HCT116 (cell line): ENCODE measurements around the gene ZNF524. TPM values are rescaled to one million over a fixed set of nuclear protein-coding genes. Genes with fewer than 3 reads are reported as not detected.

ENCODE experiments used
- ATAC-seq: fragments of 200-7000 bp; cut with Tn5 transposase; 2 replicates; pipeline ENCODE4 v1.9.1; 2020; ENCODE audit warnings: mild to moderate bottlenecking, moderate library complexity
- BruUV-seq: library from RNA; stranded (reverse); fragments of 400-500 nt; replicated peaks from 2 replicates; lab custom pipeline; 2021; lab: Mats Ljungman, UMichigan
- CTCF ChIA-PET: fragments of 300-600 bp; sonication (Branson Sonifier 250); formaldehyde crosslinking; loops from one replicate; lab custom pipeline; 2021; ENCODE audit warnings: antibody characterized with exemption; lab: Charles Lee
- POLR2A ChIA-PET: fragments of 300-600, 350-600 bp; sonication (Branson Sonifier 250); formaldehyde crosslinking; loops from one replicate; lab custom pipeline; 2021; ENCODE audit warnings: antibody characterized with exemption; lab: Charles Lee
- RAD21 ChIA-PET, 2 experiments: fragments of 300-600 bp; sonication (Branson Sonifier 250); formaldehyde crosslinking; loops; one replicate each; lab custom pipeline; 2023; ENCODE audit warnings: low total read pairs in 2 of 2; ENCODE audit not compliant: uncharacterized antibody in 2 of 2, unreplicated experiment in 2 of 2, low non-redundant PET in 1 of 2; lab: Charles Lee
- DNase-seq: peaks from one replicate; pipeline ENCODE4 v3.0.0-alpha.2; 2010; ENCODE audit warnings: low read depth, low spot score
- H2AFZ ChIP-seq: fragments of 200-600 bp; shearing (Covaris generic), sonication (generic); 2 replicates; pipeline ENCODE4 v1.6.1; 2017; ENCODE audit warnings: low read depth, mixed run types, mixed read lengths, antibody characterized with exemption, low read length; ENCODE audit not compliant: poor library complexity, severe bottlenecking
- H3K27ac ChIP-seq: 2 replicates; pipeline ENCODE4 v1.5.1; 2012; ENCODE audit warnings: low read depth, low read length
- H3K27me3 ChIP-seq: fragments of 200-600 bp; sonication (generic); 2 replicates; pipeline ENCODE4 v1.6.1; 2016; ENCODE audit warnings: mixed run types, low read length, mixed read lengths; ENCODE audit not compliant: insufficient read depth
- H3K36me3 ChIP-seq, 2 experiments: fragments of 200-500 bp in 1 of 2; fragments of 200-600 bp in 1 of 2; sonication (Bioruptor generic) in 1 of 2; sonication (generic) in 1 of 2; 2 replicates each; pipeline versions ENCODE4 v1.5.1 to v1.6.1; 2014 to 2016; ENCODE audit warnings: low read length in 2 of 2, inconsistent platforms in 1 of 2, mixed read lengths in 1 of 2, mixed run types in 1 of 2; ENCODE audit not compliant: insufficient read depth in 2 of 2, control insufficient read depth in 1 of 2
- H3K4me1 ChIP-seq, 2 experiments: fragments of 200-600 bp in 1 of 2; sonication (generic) in 1 of 2; 2 replicates each; pipeline versions ENCODE4 v1.5.1 to v1.6.1; 2012 to 2017; ENCODE audit warnings: low read length in 2 of 2, inconsistent platforms in 1 of 2, mild to moderate bottlenecking in 1 of 2, mixed read lengths in 1 of 2, mixed run types in 1 of 2, moderate library complexity in 1 of 2; ENCODE audit not compliant: insufficient read depth in 2 of 2, control insufficient read depth in 1 of 2
- H3K4me2 ChIP-seq: fragments of 200-600 bp; sonication (generic); 2 replicates; pipeline ENCODE4 v1.6.1; 2017; ENCODE audit warnings: mixed run types, low read length, mixed read lengths
- H3K4me3 ChIP-seq, 2 experiments: fragments of 200-600 bp in 1 of 2; sonication (generic) in 1 of 2; replicated peaks in 1 of 2; 2 replicates each; pipeline ENCODE4 v1.5.1; 2011 to 2016; ENCODE audit warnings: low read length in 2 of 2, control low read depth in 1 of 2, low read depth in 1 of 2, mild to moderate bottlenecking in 1 of 2, mixed read lengths in 1 of 2, mixed run types in 1 of 2
- H3K79me2 ChIP-seq: fragments of 200-600 bp; sonication (generic); 2 replicates; pipeline ENCODE4 v1.6.1; 2017; ENCODE audit warnings: mild to moderate bottlenecking, mixed run types, low read length, moderate library complexity, mixed read lengths; ENCODE audit not compliant: insufficient read depth
- H3K9ac ChIP-seq: fragments of 200-600 bp; sonication (generic); 2 replicates; pipeline ENCODE4 v1.6.1; 2016; ENCODE audit warnings: low read length, mixed read lengths
- H3K9me2 ChIP-seq: fragments of 200-600 bp; sonication (generic), shearing (Covaris generic); 2 replicates; pipeline ENCODE4 v1.6.1; 2017; ENCODE audit warnings: mixed run types, mild to moderate bottlenecking, moderate library complexity; ENCODE audit not compliant: insufficient read depth
- H3K9me3 ChIP-seq, 2 experiments: fragments of 200-500 bp in 1 of 2; fragments of 200-600 bp in 1 of 2; sonication (Bioruptor generic) in 1 of 2; sonication (generic) in 1 of 2; 2 replicates each; pipeline ENCODE4 v1.6.1; 2014 to 2017; ENCODE audit warnings: low read length in 2 of 2, mixed read lengths in 2 of 2, inconsistent platforms in 1 of 2, low read depth in 1 of 2, mild to moderate bottlenecking in 1 of 2, mixed run types in 1 of 2, moderate library complexity in 1 of 2; ENCODE audit not compliant: control insufficient read depth in 1 of 2, insufficient read depth in 1 of 2
- H4K20me1 ChIP-seq: fragments of 200-600 bp; sonication (generic), shearing (Covaris generic); 2 replicates; pipeline ENCODE4 v1.6.1; 2017; ENCODE audit warnings: mixed run types, mild to moderate bottlenecking, moderate library complexity; ENCODE audit not compliant: insufficient read depth
- CTCF ChIP-seq, 3 experiments: fragments of 200-600 bp in 1 of 3; sonication (generic) in 1 of 3; IDR thresholded peaks in 2 of 3; conservative IDR thresholded peaks in 1 of 3; 2 replicates each; pipeline ENCODE4 v1.5.1; 2012 to 2017; ENCODE audit warnings: low read depth in 2 of 3, low read length in 2 of 3, antibody characterized with exemption in 1 of 3, borderline replicate concordance in 1 of 3, control low read depth in 1 of 3, mild to moderate bottlenecking in 1 of 3, mixed read lengths in 1 of 3, mixed run types in 1 of 3, moderate library complexity in 1 of 3; ENCODE audit not compliant: insufficient read depth in 1 of 3
- FOSL1 ChIP-seq: IDR thresholded peaks from 2 replicates; pipeline ENCODE4 v1.6.1; 2012; ENCODE audit warnings: low read depth
- JUND ChIP-seq: IDR thresholded peaks from 2 replicates; pipeline ENCODE4 v1.6.1; 2012
- POLR2AphosphoS5 ChIP-seq: IDR thresholded peaks from 2 replicates; pipeline ENCODE4 v1.6.1; 2011; ENCODE audit warnings: mild to moderate bottlenecking, low read depth, low read length, moderate library complexity
- SIN3A ChIP-seq: IDR thresholded peaks from 2 replicates; pipeline ENCODE4 v1.6.1; 2012; ENCODE audit warnings: low read depth
- SP1 ChIP-seq: IDR thresholded peaks from 2 replicates; pipeline ENCODE4 v1.6.1; 2012; ENCODE audit warnings: low read depth
- YY1 ChIP-seq: IDR thresholded peaks from 2 replicates; pipeline ENCODE4 v1.6.1; 2011; ENCODE audit warnings: low read length, low read depth, moderate library complexity, mild to moderate bottlenecking; ENCODE audit not compliant: insufficient replicate concordance; ENCODE audit errors: extremely low read depth
- ZFX ChIP-seq: fragments of 450-650 bp; IDR thresholded peaks from 2 replicates; pipeline ENCODE4 v1.6.1; 2017
- ZNF274 ChIP-seq: fragments of 200-500 bp; sonication (Bioruptor generic); IDR thresholded peaks from 2 replicates; pipeline ENCODE4 v1.6.1; 2014; ENCODE audit warnings: mild to moderate bottlenecking, low read depth, low read length, inconsistent platforms
- intact Hi-C: fragments of 100-400 bp; cut with micrococcal nuclease; formaldehyde crosslinking; loops from 2 replicates; pipeline ENCODE4 v1.10.0; 2022
- total RNA-seq: library from RNA; stranded (reverse); gene quantifications from one replicate; pipeline ENCODE4 v1.2.1, GENCODE V29; 2021; ENCODE audit not compliant: unreplicated experiment

ZNF524 gene
- total RNA-seq, 1 experiment from 2014 or later, result 17.2 TPM

DNA sequence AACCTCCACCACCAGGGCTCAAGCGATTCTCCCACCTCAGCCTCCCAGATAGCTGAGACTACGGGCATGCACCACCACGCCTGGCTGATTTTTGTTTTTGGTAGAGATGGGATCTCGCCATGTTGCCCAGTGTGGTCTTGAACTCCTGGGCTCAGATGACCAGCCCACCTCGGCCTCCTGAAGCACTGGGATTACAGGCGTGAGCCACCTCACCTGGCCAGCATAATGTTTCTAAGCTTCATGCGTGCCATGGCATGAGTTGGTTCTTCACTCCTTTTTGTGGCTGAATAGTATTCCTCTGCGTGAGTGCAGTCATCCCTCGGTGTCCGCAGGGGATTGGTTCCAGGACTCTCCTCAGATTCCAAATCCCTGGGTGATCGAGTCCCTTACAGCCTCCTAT, 15.2 kb upstream of the ZNF524 start:
- Histone ChIP-seq H2AFZ (no peak overlapping the region), H3K4me2 (no peak overlapping the region), H3K79me2 (peaks cover 7% of the 10 kb centered on the region), H3K4me3 (no peak overlapping the region), H4K20me1 (no peaks in the 10 kb centered on the region), H3K9me2 (no peaks in the 10 kb centered on the region), H3K27ac (no peak overlapping the region), H3K9ac (no peak overlapping the region), H3K27me3 (no peaks in the 10 kb centered on the region), H3K36me3 (no peaks in the 10 kb centered on the region; a peak in 1 of 4 replicates), H3K4me1 (peaks cover 14 to 22% of the 10 kb centered on the region in 2 experiments), H3K9me3 (no peaks in the 10 kb centered on the region)
- RAD21 ChIA-PET, result no interaction called here
- POLR2A ChIA-PET, result no interaction called here
- ATAC-seq, result no peak
- no peak for DNase-seq
- no peak for TF ChIP-seq FOSL1
- TF ChIP-seq CTCF (IDR thresholded peaks at IDR 0.05 in 2 of 3, conservative IDR thresholded peaks at IDR 0.05 in 1 of 3; ENCODE audit: borderline replicate concordance in 1 of 3, insufficient read depth in 1 of 3, low read depth in 2 of 3, low read length in 2 of 3), result no peak
- TF ChIP-seq JUND, result no peak
- no peak for TF ChIP-seq ZFX
- TF ChIP-seq POLR2AphosphoS5, result no peak
- no peak for TF ChIP-seq YY1
- TF ChIP-seq ZNF274, result no peak
- no peak for TF ChIP-seq SIN3A
- no peak for TF ChIP-seq SP1
- CTCF ChIA-PET, result no interaction called here
- intact Hi-C loops, result loop anchor here (5.0 kb wide), 1 partner anchor 38 kb away; the partner anchor contains the start of gene SBK3
- no TSS peak for BruUV-seq
